HG03432 (cell line): ENCODE results near the gene SEMA3G.

Experiments
- ATAC-seq: cut with Tn5 transposase; IDR thresholded peaks from one replicate; pipeline ENCODE4 v1.9.1; 2021; ENCODE audit warnings: mild to moderate bottlenecking, moderate library complexity; ENCODE audit not compliant: unreplicated experiment

SEMA3G gene

DNA sequence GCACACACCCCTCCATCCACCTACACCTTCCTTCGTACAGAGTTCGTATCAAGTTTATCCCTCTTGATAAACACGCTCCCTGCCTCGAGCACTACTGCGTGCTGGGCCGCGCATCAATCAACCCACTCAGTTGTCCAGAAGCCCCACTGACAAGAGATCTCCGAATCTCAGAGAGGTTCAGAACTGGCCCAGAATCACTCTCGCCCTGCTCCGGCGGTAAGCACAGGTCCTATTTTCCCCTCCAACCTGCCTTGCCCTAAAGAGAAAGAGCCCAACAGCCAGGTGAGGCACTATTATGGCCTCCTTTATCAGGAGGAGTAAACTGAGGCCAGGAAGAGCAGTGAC is 10.0 kb upstream of the SEMA3G start:
- ATAC-seq = no peak

DNA sequence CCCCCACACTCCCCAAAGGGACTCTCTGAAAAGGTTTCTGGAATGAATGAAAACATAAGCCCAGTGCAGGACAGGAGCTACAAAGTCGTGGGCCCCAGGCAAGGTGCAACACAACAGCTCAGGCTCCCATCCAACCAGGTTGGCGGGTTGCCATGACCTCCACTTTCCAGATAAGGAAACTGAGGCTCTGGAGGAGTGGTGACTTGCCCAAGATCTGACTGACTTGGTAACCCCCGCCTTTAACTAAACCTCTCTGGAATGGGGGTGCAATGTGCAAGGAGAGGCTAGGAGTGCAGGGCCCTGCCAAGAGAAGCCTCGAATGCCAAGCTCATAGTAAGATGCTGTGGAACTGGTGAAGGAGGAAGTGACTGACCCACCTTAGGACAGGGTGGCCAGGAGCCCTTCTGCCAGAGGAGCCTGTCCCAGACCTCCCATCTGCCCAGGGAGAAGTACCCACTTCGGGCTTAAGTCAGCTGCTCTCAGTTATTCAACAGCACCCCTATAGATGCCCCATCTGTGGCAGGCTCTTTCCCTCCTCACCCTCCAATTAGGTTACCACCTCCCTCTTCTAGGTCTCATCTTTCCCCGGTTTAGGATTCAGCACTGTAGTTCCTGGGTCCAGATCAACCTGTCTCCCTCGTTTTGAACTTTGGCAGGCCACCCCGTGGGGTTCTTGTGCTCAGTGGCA is 9.5 kb upstream of the SEMA3G start:
- ATAC-seq = no peak

DNA sequence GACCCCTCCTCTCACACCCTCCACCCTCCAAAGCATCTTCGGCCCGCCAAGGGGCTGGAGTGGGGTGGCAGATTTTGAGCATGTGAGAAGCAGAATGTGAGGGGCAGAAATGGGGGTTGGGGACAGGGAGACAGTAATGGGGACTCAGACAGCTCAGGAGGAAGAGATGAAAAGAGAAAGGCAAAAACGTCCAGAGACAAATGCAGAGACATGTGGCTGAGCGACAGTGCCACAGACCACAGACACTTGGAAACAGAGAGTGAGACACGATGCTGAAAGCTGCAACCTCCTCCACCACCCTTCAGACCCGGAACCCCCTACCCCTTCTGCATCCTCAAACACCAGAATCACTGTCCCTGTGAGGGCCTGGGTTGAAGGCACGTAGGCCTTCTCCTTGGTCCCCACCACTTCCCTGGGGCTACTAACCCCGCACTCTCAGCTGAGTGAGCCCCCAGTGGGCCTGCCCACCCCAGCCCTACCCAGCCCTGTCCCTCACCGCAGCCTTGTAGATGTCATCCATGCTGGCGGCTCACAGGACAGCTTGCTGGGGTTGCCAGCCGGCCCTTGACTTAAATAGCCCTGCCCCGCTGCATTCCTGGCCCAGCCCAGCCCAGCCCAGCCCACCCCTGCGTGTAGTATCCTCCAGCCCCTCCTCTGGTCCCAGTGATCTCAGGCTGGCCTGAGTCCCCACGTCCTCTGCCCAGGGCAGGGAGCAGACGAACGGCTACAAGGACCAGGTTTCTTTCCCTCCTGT is 8.8 kb upstream of the SEMA3G start, which contains the start of gene TNNC1:
TSS of gene TNNC1 (minus strand) at position 546 of the 754 bp plus-strand sequence. CDS start at position 520, 26 bp downstream.
- ATAC-seq = no peak

DNA sequence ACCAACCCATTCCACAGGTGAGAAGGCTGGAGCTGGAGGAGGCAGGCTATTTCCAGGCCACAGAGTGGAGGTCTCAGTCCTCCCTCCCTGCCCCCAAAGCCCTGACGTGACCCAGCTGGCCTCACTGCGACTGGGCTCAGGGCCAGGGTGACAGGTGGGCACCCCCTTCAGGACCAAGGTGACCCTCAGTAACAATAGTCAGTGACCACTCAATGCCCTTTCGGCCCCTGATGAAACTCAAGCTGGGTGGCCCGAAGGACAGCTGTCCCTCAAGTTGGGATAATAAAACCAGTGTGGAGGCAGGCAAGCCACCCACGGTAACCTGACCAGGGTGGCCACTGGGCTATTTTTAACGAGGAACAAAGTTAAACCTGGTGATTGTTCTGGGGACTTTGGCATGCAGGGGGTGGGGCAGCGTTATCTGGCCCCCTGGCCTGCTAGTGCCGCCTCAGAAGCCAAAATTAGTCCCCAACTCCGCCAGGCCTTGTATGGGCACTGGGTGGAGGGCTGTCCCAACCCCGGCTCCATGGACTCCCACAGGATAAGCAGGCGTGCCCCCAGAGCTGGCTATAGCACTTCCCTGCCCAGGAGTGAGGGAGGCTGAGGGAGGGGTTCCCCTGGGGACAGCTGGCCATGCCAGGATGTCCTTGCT is 7.8 kb upstream of the SEMA3G start:
- no peak for ATAC-seq

DNA sequence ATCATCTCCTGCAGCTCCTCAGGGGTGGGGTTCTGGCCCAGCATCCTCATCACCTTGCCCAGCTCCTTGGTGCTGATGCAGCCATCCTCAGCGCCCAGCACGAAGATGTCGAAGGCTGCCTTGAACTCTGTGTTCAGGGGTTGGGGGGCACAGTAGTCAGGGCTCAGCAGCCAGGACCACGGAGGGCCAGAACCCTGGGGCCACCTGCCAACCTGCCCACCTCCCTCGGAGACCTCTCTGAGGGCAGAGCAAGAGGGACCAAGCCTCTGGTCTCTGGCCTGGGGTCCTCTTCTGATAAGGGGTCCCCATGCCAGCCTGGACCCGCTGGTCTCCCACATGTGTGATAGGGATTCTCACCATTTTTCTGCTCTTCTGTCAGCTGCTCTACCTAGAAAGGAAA is 7.2 kb upstream of the SEMA3G start:
- no peak for ATAC-seq

DNA sequence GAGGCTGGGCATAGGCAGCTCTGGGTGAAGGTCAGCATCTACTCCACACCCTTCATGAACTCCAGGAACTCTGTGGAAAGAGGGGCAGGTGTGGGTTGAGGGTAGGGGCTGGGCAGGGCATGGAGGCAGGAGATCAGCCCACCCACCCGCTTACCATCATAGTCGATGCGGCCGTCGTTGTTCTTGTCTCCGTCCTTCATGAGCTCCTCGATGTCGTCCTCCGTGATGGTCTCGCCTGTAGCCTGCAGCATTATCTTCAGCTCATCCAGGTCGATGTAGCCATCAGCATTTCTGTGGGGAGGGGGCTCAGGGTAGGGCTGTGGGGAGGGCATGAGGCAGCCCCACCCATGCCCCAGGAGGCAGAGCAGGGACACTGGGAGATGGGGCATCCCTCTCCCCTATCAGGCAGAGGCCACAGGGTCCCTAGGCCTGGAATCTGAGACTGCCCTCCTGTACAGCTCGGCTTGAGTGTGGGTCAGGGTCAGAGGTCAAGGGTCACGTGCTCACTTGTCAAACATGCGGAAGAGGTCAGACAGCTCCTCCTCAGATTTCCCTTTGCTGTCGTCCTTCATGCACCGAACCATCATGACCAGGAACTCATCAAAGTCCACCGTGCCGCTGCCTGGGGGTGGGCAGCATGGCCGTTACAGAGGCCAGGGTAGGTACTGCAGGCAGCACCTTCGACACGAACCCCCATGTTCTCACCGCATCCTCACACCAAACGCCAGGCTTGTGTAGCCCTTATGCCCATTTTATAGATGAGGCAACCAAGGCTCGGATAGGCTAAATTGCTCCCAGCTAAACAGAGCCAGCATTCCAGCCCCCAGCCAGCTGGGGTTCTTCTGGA is 6.6 kb upstream of the SEMA3G start:
- no peak for ATAC-seq

DNA sequence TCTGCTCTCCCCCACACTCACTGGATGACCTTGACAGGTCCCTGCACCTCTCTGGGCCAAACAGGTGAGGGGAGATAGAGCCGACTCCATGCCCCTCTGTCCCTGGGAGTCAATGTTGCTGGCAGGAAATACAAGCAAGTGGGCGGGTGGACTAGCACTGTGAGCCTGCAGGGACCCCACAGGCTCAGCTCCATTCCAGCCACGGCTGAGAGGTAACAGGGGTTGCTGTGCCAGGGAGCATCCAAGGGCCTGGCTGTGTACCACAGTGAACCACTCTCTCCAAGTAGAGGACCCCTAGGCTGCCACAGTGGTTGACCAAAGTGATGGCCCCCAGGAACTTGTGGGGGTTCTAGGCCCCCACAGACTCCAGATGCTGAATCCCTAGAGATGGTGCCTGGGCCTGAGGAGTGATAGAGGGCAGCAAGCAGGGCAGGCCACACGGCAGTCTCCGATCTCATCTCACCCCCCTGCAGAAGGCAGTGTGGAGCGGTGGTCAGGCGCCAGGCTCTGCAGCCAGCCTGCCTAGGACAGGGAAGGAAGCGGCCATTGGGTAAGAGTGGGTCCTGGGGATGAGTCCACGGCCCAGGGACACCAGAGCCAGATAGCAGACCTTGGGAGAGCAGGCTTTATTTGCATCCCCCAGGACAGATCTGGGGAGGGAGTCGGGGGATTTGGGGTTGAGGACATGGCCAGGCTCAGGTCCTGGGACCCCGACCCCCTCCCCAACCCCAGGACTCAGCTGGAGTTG is 5.8 kb upstream of the SEMA3G start:
- ATAC-seq = no peak

DNA sequence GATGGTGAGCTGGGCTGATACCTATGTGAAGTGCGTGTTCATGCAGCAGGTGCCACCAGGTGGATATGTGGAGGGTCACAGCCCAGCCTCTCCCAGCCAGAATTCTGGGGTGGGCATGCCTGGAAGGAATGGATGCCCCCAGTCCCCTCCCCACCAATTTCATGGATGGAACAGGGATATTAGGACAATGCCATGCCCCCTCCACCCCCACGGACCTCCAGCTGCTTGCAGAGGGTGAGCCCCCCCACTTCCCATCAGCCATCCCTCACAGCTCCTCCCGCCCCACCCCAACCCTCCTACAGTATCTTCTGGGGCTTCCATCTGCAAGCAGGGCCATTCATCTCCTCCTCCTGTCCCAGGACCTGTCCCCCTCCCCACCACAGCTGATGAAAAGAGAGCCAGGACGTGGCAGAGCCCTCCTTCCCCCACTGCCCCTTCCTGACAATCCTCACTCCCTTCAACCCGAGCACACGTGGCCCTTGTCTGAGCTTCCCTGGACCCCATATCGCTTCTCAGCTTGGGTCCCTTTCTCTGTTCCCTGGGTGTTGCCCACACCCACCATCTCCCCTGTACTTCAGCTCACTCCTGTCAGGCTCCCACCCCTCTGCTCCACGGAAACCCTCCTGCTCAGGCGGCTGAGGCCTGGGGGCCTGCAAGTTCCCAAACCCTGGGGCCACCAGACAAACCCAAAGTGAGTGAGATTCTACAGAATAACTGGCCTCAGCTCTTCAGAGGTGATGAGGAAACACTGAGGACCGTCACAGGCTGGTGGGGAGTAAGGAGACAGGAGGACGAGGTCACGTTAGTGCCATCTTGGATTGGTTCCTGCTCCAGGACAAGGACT is 2.8 kb upstream of the SEMA3G start:
- ATAC-seq = no peak

DNA sequence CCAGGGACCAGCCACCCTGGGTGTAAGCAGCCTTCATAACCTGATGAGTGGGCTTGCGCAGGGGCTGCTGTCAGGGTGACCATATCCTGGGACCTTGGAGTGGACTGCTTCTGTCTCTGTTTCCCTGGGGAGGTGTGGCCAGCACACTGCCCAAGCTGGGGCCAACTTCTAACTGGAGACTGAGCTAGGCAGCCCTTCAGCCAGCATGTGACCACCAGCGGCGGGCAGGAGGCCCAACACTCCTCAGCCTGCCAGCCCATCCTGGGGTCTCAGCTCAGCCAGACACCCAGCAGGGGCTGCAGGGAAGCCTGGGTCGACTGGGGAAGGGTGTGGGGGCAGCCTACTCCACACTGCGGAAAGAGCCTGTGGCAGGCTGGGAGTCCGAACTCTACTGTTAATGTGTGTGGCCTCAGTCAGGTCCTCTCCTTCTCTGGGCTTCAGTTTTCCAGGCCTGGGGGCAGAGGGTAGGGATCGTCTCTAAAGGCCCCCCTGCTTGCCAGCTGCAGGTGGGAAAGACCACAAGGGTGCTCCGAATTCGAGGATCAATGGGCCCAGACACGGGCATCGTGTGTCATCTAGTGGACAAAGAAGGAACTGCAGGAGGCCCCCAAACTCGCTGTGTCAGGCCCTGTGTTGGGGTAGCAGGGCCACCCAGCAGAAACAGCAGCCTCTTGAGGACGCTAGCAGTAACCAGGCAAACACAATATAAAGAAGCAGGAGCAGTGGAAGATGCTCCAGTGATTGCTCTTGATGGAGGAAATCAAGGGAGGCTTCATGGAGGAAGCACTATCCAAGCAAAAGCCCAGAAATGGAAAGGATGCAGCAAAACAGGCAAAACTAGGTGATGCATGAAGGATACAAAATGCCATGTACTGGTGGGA is 2.0 kb upstream of the SEMA3G start:
- peak; percentile 51 for ATAC-seq

DNA sequence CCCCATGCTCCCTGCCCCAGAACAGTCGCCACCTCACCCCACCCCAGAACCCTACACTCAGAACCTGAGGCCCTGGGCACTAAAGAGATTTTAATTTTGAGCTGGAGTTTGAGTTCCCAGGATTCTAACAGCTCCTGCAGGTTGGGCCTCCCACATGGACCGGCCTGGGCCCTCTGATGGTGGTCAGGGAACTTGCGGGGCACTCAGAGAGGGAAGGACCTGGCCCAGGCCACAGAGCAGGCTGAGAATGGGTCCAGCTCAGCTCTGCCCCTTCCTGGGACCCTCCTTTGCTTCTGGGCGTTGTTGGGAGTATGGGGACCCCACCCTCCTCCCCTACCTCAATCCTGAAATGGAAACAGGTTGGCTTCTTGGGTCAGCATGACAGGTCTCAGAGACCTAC is 1.1 kb upstream of the SEMA3G start:
- ATAC-seq = no peak

DNA sequence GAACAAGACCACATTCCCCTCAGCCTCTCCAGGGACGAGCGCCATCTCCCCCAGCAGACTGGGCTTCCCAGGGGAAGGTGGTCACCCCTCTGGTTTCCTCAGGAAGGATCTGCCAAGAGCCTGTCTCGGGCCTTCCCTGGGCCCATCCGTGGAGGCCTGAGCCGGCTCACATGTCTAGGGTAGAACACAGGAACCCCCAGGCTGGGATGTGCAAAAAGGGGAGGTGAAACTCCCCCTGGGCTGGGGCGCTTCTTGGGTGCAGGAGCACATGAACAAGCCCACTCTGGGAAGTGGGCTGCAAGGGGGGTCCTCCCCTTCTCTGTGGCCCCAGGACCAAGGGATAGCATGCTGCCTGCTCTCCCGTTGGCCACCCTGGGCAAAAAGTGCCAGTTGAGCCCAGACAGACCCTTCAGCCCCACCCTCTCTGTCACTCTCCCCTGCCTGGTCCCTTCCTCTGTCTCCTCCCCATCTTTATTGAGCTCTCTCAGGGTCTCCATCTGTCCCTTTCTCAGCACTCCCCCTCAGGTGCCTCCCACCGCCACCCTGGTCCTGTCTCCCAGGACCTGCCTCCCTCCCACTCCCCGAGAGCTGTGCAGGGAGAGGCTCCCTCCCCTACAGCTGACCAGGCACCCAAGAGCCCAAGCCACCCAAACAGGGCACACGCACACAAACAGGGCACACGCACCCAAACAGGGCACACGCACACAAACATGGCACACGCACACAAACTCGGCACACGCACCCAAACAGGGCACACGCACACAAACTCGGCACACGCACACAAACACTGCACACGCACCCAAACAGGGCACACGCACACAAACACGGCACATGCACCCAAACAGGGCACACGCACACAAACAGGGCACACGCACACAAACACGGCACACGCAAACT is 864 bp downstream of the SEMA3G start:
- ATAC-seq = no peak

DNA sequence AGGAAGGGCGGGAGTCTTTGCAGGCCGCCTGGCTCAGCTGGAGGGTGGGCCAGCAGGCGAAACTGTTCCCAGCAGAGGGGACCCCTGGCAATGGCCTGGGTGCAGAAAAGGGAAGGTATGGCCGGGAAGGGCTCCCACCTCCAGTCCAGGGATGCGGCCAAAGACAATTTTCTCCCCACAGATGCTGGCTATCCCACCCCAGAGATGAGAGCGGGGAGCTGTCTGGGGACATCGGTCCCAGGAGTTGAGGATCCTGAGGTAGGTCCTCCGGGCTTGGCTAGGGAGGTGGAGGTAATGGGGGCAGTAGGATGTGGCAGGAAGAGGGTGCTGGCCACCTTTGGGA is 1.7 kb downstream of the SEMA3G start:
- no peak for ATAC-seq

DNA sequence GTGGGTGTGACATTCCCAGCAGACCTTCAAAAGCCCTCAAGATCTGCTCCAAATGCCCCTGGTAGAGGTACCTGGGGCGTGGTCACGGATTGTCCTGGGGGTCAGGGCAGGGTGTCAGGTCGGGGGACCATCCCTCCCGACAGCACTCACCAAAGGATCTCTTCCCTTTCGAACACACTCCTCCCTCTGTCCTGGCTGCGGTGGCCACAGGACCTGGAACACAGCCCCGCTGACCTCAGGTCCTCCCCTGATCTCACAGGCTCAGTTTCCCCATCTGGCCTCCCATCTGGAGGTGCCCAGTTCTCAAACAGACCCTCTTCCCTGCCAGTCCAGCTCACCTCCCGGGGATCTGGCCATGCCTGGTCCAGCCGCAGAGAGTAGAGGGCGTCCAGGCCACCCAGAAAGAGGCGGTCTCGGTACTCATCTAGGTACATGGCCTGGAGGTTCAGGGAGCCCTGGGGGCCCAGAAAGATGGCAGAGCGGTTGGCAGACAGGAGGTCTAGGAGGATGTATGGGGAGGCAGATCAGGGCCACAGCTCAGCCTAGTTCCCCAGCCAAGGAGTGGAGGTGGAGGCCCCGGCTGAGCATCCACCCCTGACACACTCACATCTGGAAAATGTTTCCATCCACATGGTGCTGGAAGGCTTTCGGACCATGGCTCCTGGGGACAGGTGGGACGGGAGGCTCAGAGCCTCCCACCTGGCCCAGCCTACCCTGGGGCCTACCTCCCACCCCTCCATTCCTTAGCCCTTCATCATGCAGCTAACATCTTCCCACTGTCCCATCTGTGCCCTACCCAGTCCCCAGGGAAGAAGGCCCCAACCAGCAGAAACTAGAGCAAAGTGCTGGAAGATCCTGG is 2.3 kb downstream of the SEMA3G start:
- no peak for ATAC-seq

DNA sequence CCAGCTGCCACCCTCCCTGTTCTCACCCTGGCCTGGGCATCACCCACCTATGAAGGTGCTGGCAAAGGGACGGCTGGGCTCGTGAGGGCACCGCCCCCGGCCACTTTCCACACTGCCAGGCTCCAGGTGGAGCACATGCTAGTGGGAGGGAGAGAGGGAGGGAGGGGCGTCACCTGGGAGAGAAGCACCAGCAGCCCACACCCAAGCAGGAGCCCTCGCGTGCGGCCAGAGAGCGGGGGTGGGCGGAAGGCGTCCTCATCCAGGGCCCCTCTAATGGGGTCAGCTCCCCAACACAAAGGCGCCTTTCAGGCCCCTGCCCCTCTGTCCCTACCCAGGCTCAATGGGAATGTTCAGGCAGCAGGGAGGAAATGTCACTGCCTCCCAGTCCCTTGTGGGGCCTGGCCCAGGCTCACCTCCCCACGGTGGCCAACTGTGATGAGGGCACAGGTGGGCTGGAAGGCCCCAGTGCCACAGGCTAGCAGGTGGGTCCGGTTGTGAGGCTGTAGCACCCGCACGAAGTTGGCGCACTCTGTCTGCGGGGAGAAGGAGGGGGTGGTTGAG is 3.1 kb downstream of the SEMA3G start:
- no peak for ATAC-seq

DNA sequence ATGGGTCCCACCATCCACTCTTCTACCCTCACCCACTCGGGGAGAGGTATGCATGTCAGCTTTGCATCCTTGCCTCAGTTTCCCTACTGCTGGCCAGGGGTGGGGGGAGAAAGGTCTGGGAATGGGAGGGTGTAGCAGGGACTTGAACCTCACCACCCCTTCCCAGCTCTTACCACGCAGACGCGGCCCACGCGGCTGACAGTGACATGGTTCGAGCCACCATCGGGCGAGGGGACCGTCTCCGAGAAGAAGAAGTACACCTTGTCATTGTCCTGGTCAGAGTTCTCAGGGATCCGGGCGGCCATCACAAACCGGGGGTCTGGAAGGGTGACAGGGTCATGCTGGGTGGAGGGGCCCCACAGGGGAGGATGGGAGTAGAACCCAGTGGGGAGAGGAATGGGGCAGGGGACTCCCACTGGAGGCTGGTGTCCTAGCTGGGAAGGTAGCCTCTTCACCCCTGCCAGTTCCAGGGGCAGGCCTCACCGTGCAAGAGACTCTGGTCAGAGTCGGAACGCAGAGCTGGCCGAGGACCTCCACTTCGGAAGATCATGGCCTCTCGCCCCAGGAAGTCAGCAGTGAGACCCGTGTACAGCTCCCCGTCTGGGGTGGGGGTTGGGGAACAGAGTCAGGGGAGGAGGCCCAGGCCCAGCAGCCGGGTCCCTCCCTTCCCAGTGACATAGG is 3.7 kb downstream of the SEMA3G start:
- no peak for ATAC-seq

DNA sequence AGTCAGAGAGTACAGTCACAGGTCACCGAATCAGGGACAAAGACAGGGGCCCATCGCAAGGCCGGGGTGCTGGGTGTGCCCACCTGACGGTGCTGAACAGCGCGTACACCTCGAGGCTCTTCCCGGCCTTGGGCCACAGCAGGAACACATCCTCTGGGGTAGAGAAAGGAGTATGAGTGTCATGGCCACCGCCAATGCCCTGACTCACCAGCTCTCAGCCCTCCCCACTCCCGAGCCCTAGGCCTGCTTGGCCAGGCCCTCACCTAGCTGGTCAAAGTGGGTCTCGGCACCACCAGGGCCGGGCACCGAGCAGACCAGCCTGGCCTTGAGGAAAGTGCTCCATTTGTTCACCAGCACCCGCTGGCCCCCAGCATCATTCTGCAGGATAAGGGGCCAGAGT is 4.2 kb downstream of the SEMA3G start:
- no peak for ATAC-seq
